GM19025 (cell line): ENCODE data around the gene CUX1.
"Not testable (repeated sequence)": the region's sequence is repeated elsewhere in the genome, so short reads cannot be mapped to it uniquely, and the experiment has no call there.

Experiments
- ATAC-seq: cut with Tn5 transposase; IDR thresholded peaks from one replicate; pipeline ENCODE4 v1.9.1; 2021; ENCODE audit warnings: mild to moderate bottlenecking, low read depth, moderate library complexity; ENCODE audit not compliant: unreplicated experiment

Gene CUX1

DNA sequence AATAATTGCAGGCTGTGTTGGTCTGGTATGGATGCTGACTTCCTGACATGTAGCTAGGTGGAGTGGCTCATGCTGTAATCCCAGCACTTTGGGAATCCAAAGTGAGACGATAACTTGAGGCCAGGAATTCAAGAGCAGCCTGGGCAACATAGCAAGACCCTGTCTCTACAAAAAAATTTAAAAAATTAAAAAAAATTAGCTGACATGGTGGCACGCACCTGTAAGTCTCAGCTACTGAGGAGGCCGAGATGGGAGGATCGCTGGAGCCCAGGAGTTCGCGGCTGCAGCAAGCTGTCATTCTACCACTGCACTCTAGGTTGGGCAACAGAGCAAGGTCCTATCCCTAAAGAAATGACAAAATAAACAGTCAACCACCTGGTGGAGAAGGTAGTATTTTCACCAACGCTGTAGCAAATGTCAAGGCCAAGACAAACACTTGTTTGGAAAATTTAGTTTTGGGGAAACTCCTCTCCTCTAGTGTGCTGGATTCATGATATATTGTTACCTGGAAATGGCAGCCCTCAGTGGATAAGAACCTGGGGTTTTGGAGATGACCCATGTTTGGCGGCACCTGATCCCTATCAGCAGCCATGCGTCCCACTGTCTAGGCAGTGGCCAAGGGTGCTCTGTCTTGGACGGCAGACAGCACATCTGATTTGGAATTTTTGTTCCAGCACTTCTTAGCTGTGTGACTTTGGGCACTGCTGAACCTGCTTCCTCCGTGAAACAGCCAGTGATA is 29.5 kb downstream of the CUX1 start:
- ATAC-seq, result no peak

DNA sequence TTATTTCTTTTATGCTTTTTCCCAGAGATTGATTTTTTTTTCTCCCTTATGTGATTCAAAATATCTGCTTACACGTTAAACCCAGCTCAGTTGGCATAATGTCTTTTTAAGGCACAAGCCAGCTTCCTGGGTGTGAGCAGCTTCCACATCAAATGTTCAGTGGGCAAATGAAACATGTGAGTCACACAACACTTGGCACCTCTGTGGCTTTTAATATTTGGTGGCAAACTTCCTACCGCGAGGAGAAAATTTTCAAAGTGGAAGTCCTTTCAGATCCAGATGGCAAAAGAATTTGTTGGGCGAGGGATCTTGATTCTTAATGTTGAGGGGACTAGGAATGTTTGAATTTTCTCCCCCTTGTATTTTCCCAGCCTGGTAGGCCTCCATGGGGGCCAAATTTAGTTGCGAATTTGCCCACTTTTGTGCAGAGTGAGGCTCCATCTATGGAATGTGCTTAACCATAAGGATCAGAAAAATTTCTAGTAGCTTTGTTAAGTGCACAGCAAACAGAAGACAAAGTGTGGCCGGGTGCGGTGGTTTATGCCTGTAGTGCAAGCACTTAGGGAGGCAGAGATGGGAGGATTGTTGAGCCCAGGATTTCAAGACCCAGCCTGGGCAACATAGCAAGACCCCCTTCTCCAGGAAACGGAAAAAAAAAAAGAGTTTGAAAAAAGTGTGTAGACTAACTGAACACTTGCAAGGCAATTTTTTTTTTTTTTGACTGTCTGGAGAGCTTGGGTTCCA is 31.0 kb downstream of the CUX1 start:
- no peak for ATAC-seq

DNA sequence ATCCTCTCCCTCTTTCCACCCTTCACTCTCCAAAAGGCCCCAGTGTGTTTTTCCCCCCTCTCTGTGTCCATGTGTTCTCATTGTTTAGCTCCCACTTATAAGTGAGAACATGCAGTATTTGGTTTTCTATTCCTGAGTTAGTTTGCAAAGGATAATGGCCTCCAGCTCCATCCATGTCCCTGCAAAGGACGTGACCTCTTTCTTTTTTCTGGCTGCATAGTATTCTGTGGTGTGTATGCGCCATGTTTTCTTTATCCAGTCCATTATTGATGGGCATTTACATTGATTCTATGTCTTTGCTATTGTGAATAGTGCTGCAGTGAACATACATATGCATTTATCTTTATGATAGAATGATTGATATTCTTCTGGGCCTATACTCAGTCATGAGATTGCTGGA is 31.9 kb downstream of the CUX1 start:
- not testable (repeated sequence) for ATAC-seq

DNA sequence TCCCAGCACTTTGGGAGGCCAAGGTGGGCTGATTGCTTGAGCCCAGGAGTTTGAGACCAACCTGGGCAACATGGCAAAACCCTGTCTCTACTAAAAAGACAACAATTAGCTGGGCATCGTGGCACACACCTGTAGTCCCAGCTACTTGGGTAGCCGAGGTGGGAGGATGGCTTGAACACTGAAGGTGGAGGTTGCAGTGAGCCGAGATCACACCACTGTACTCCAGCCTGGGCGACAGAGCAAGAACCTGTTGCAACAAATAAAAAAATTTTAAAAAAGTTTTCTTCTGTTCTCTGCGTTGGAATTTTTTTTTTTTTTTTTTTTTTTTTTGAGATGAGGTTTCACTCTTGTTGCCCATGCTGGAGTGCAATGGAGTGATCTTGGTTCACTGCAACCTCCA is 34.9 kb downstream of the CUX1 start:
- not testable (repeated sequence) for ATAC-seq

DNA sequence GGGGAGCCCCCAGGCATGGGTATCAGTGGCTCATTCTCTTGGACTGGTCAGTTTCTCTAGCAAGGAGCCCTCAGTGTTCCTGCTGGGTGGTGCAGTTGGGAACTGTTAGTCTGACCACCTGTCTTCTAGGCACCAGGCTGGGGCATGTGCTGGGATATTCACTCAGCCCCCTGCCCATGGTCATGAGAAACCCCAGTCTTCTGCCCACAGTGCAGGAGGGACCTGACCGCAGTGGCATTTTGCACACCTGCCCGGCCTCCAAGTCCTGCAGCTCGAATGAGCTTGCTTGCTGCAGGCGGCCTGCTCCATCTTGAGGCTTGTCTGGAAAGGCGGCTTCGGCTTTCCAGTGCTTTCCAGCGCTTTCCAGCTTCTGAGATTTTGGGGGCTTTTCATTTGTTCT is 36.3 kb downstream of the CUX1 start:
- no peak for ATAC-seq

DNA sequence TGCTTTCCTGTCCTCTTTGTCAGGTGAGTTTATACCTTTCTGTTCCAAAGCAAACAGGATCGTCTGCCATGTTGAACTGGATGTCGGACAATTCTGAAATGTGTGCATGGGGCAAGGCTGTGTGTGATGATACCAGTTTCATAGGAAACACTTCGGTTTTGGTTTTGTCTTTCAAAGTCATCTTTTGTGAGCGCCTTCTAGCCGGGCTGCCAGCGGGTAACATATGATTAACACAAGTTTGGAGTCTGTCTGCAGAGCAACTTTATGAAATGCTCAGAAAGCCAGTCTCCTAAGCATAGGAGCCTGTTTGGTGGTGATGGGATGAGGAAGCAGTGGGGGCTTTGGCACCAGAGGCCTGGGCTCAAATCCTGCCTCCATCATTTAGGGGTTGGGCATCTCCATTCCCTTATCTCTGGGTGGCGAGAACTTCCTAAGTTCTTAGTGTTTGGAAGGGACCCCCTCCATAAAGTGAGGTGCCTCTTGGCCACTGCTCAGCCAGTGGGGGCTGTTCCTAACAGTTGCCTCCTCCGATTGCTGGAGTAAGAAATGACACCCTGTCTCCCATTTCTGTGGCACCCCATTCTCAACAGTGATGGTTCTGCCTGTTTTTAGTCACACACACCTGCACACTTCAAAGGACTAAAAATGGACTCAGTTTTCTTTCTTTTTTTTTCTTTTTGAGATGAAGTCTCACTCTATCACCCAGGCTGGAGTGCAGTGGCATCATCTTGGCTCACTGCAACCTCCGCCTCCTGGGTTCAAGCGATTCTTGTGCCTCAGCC is 36.8 kb downstream of the CUX1 start:
- ATAC-seq, result no peak

DNA sequence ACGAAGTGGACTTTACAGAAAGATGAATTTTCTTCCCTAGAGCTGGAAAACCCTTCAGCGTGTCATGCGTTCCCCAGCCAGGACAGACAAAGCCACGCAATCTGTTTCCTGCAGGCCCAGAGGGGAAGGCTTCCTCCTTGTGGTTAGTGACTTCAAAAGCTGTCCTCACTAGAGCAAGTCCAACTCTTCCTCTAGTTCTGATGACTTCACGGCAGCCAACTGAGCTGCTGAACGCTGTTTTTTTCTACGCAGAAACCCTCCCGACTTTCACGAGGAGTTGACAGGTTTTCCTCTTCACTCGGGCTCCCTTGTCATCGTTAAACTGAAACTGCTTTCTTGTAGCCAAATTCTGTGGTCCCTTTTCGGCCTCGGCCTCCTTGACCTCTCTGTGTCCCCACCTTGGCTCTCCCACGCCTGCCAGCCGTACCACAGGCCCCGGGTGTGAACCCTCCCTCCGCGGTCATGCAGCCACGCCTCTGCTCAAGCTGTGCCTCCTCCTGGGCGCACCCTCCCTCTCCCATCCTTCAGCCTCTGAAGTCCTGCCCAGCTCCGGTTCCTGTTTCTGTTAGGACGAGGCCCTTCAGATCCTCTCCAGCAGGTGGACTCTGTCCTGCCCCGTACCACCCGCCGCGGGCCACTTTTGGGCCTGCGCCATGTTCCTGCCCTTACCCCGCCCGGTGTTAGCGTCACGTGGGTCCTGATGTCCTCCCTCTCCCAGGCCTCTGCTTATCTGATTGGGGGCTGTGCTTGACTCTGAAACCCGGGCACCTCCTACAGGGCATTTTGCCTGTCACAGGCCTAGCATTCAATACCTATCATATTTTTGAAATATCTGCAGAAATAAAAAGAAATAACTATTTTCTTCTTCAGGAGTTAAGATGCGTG is 39.3 kb downstream of the CUX1 start:
- peak; percentile 94 for ATAC-seq

DNA sequence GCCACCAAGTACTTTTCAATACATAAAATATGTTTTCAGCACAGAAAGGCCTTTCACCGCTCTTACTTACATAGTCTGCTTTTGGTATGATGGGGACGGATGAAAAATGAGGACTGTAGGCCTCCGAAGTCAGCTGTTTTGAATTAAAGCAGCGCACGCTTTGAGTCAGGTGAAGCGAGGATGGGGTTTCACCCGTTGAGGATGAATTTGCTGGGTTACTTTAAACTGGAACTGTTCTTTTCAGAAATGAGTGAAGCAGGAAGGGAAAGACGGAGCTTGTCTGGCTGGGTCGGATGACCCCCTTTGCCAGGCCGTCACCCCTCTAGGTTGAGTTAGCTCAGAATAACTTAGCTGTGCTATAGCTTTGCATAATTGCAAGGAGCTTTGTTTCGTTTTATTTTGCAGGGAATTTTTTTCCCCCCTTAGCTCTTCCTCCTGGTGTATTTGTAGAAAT is 40.0 kb downstream of the CUX1 start:
- peak; percentile 13 for ATAC-seq

DNA sequence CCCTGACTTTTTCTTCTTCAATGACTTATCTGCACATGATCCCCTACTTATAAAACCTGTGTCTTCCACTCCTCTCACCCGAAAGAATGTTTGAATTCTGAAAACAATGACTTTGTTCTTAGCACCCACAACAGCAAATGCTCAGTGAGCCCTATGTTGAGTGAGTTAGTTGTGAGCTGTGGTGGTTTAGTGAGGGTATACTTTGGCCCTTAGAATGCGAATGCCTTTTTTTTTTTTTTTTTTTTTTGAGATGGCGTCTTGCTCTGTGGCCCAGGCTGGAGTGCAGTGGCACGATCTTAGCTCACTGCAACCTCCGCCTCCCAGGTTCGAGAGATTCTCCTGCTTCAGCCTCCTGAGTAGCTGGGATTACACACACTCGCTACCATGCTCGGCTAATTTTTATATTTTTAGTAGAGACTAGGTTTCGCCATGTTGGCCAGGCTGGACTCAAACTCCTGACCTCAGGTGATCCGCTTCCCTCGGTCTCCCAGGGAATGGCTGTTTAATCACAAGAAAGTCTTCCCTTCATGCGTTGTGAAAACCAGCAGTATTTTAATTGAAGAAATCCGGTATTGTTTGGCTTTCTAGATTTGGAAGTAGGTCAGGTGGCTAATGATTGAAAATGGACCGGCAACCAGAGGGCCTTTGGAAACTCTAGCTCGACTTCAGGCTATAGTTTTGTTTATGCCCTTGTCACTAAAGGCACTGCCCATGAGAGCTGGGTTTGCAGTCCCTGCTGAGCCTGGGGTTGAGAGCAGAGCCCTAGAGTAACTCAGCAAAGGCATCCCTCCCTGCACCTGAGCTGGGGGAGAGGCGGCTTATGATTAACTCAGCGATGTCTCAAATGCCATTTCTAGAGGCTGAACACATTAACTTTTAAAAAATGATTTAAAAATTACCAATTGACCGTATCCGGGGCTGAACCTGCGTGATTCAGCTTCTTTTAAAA is 41.3 kb downstream of the CUX1 start:
- no peak for ATAC-seq

DNA sequence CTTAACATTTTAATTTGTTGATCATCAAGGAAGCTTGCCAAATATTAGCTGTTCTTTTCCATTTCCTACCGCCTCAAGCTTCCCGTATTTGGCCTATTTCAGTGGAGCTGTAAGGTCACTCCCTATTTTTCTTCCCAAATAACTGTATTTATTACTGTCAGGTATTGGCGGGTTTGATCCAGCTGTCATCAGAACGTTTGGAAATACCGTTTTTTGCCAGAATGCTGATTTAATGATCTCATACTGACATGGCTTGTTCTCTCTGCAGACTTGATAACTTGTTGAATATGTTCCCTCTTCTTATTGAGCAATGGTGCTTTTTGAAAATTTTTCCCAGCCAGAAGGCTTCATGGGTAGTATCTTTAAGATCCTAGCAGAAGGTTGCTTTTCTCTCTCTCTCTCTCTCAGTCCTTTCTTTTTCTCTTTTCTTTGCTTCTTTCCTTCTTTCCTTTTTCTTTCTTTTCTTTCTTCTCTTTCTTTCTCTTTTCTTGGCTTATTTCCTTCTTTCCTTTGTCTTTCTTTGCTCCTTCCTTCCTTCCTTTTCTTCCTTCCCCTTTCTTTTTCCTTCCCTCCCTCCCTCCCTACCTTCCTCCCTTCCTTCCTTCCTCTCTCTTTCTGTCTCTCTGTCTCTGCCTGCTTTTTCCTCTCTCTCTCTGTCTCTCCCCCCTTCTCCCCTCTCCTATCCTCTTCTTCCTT is 42.1 kb downstream of the CUX1 start:
- ATAC-seq, result no peak

DNA sequence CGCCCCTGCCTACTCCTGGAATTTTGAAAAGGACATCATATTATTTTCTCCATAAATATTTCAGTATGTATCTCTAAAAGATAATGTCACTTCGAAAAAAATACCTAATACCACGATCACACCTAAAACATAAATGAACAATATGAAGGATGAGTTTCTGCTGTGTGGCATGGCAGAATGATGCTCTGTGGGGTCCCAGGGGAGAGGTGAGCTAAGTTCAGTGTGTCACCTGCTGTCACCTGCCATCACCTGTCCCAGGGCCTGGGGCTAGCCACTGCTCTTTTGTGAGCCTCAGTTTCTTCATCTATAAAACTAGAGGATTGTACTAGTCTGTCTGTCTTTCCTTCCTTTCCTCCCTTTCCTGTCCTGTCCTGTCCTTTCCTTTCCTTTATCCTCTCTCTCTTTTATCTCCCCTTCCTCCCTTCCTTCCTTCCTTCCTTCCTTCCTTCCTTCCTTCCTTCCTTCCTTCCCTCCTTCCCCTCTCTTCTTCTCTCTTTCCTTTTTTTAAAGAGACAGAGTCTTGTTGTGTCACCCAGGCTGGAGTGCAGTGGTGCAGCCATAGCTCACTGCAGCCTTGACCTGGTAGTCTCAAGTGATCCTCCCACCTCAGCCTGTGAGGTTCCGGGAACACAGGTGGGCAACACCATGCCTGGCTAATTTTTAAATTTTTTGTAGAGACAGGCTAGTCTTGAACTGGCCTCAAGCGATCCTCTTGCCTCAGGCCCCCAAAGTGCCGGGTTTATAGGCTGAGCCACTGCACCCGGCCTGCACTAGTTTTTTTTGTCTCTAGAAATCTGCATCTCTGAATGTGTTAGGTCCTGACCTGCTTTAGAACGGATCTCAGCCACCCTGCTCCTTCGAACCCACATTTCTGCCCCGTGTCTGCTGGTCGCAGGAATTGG is 43.1 kb downstream of the CUX1 start:
- no peak for ATAC-seq

DNA sequence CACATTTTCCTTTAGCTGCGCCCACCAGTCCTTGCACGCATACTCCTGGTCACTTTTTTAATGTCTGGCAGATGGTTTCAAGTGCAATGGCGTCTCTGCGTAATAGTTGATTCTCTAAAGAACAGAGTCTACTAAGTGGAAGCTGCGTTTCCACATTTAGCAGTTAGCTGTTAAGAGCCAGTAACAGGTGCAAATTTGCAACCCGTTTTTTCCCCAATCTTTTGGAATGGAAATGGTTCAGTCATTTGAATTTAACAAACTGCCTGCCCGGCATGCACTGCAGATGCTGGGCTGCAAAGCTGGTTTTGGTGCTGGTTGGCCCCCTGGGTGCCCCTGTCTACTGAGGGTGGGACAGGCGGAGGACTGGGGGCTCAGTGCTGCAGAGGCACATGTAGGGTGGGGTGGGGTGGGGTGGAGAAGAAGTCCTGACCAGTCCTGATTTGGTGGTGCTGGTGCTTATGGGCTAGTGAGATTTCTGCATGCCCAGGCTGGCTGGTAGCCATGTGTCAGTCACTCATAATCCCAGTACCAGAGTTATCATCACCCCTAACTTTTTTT is 43.9 kb downstream of the CUX1 start:
- no peak for ATAC-seq

DNA sequence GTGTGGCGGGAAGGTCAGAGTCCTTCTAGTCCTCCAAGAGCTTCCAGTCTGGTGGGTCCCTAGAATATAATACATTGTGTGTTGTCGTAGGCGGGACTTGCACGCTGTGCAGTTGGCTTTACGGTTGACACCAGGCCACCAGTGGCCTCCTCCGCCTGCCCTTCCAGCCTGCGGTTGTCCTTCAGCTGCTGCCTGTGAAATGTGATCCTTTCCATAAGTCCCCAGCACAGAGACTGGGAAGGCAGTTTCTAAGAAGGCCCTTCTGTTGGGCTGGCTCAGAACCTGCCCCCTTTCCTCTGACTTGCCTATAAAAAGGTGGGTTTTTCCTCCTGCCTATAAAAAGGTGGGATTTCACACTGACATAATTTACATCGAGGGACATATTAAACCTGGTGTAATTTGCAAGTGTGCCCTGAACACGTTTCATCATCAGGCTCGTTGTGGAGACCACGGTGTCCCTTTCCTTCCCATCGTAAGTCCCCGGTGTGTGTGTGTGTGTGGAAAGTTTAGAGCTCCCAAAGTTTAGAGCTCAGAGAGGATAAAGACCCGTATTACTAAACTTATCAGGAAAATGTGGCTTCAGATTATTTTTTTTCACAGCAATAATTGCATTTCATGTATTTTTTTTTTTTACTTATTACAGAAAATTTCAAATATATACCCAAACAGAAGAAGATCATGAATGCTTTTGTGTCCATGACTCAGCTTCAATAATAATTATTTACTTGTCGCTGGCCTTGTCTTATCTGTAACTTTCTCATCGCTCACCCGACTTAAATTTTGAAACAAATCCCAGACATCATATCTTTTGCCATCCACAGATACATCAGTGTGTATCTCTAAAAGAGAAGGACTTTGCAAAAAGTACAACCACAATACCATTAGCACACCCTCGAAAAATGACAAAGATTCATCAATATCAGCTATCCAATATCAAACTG is 45.1 kb downstream of the CUX1 start:
- no peak for ATAC-seq

DNA sequence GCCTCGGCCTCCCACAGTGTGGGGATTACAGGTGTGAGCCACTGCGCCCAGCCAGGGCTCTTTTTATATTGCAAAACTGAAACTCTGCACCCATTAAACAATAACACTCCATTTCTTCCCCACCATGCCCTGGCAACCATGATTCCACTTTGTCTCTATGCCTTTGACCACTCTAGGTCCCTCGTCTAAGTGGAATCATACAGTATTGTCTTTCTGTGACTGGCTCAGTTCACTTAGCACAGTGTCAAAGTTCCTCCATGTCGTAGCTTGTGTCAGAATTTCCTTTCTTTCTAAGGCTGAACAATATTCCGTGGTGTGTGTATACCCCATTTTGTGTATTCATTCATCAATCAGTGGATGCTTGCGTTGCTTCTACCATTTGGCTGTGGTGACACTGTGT is 46.2 kb downstream of the CUX1 start:
- ATAC-seq, result no peak

DNA sequence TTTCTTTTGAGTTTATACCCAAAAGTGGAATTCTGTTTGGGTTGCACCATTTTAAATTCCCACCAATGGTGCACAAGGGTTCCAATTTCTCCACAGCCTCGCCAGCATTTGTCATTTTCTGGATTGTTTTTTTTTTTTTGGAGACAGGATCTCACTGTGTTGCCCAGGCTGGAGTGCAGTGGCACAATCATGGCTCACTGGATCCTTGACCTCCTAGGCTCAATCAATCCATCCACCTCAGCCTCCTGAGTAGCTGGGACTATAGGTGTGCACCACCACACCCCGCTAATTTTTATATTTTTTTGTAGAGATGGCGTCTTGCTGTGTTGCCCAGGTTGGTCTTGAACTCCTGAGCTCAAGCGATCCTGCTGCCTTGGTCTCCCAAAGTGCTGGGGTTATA is 46.6 kb downstream of the CUX1 start:
- ATAC-seq, result no peak

DNA sequence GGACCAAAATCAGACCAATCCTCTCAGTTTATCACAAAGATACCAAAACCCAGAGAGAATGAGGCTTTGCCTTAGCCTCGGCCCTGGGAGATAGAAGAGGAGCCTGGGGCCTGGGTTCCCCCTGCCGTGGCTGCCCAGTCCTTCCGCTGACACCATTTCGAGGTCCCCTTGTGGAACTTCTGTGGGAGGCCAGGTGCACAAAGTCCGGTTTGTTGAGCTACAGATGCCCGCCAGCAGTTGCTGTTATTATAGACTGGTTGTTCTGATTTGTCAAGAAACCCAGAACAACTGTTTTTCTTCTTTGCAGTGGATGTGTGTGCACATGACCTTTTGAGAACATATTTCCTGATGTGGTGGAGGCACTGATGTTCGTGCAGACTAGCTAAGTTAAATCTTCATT is 47.6 kb downstream of the CUX1 start:
- no peak for ATAC-seq
